Measurements from ENCODE around the gene EPHA7.

DNA sequence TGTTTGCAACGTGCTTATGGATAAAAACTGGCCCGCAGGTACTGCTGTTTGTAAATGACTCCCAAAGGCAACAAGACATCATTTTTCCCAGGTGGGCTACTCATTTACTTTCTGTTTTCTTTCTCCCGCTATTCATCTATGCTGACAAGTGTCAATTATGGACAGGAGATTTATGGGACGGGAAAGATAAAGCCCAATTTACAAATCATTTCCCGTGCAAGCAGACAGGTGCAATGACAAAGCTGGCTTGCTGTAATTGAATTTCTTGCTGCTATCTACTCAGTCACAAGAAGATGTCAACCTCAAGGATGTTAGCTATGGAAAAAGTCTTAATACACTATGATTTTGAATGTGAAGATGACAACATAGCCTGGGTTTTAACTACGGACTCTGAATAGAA lies 125.5 kb downstream of the EPHA7 start:
- TF ChIP-seq POLR2A (IDR thresholded peaks at IDR 0.05; ENCODE audit: extremely low read depth, insufficient read length) (no peak), MYC (IDR thresholded peaks at IDR 0.05; ENCODE audit: low read depth, low read length) (no peak)
- TF ChIP-seq, protein P1, sequence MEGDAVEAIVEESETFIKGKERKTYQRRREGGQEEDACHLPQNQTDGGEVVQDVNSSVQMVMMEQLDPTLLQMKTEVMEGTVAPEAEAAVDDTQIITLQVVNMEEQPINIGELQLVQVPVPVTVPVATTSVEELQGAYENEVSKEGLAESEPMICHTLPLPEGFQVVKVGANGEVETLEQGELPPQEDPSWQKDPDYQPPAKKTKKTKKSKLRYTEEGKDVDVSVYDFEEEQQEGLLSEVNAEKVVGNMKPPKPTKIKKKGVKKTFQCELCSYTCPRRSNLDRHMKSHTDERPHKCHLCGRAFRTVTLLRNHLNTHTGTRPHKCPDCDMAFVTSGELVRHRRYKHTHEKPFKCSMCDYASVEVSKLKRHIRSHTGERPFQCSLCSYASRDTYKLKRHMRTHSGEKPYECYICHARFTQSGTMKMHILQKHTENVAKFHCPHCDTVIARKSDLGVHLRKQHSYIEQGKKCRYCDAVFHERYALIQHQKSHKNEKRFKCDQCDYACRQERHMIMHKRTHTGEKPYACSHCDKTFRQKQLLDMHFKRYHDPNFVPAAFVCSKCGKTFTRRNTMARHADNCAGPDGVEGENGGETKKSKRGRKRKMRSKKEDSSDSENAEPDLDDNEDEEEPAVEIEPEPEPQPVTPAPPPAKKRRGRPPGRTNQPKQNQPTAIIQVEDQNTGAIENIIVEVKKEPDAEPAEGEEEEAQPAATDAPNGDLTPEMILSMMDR (IDR thresholded peaks at IDR 0.05; ENCODE audit: low read depth, low read length) = no peak

Data from NB4 (cell line).